Measurements from ENCODE around the gene ASB6.

- TF ChIP-seq POLR2A (IDR thresholded peaks at IDR 0.05) (no peak), CTCF (IDR thresholded peaks at IDR 0.05) (no peak), POLR2AphosphoS5 (IDR thresholded peaks at IDR 0.05) (no peak)
Measured at GRCh38 chr9:129678844-129679243, 36.9 kb upstream of the ASB6 start.

All from sigmoid colon (tissue), 4 donors.